UCSD-AML1 (cell line): Measurements from ENCODE around the gene OR2A42.
"Not testable (repeated sequence)": the region's sequence is repeated elsewhere in the genome, so short reads cannot be mapped to it uniquely, and the experiment has no call there.

ENCODE experiments used
- DNase-seq: peaks from one replicate; lab custom pipeline; 2025; ENCODE audit not compliant: unreplicated experiment; lab: John Stamatoyannopoulos, UW

Gene OR2A42

GRCh38 chr7:144226866-144227265 is 12.5 kb downstream of the OR2A42 start:
- DNase-seq, result not testable (repeated sequence)

GRCh38 chr7:144223675-144224074 is 15.7 kb downstream of the OR2A42 start:
- DNase-seq, result not testable (repeated sequence)

GRCh38 chr7:144220531-144220930 is 18.9 kb downstream of the OR2A42 start:
- DNase-seq, result not testable (repeated sequence)

- DNase-seq, result not testable (repeated sequence)
Observed at GRCh38 chr7:144219149-144219548, 20.3 kb downstream of the OR2A42 start.

- not testable (repeated sequence) for DNase-seq
Observed at GRCh38 chr7:144218581-144218980, 20.8 kb downstream of the OR2A42 start.

- DNase-seq, result not testable (repeated sequence)
Observed at GRCh38 chr7:144217200-144217599, 22.2 kb downstream of the OR2A42 start.

GRCh38 chr7:144205306-144205705 is 34.1 kb downstream of the OR2A42 start:
- DNase-seq, result not testable (repeated sequence)

- DNase-seq, result not testable (repeated sequence)
Observed at GRCh38 chr7:144203086-144203485, 36.3 kb downstream of the OR2A42 start.

- not testable (repeated sequence) for DNase-seq
Observed at GRCh38 chr7:144201978-144202377, 37.4 kb downstream of the OR2A42 start.

GRCh38 chr7:144198934-144199333 is 40.5 kb downstream of the OR2A42 start:
- DNase-seq, result not testable (repeated sequence)

- DNase-seq, result not testable (repeated sequence)
Observed at GRCh38 chr7:144195212-144195872, 44.1 kb downstream of the OR2A42 start, which contains the start of gene ARHGEF35. Gene ARHGEF35 (minus strand): TSS chr7:144195833. CDS start chr7:144188383, 7,450 bp downstream.

- not testable (repeated sequence) for DNase-seq
Observed at GRCh38 chr7:144194453-144194852, 45.0 kb downstream of the OR2A42 start.

GRCh38 chr7:144193782-144194181 is 45.6 kb downstream of the OR2A42 start:
- not testable (repeated sequence) for DNase-seq

GRCh38 chr7:144188578-144189171 is 50.7 kb downstream of the OR2A42 start:
- not testable (repeated sequence) for DNase-seq

GRCh38 chr7:144187848-144188247 is 51.6 kb downstream of the OR2A42 start:
- DNase-seq, result not testable (repeated sequence)

- DNase-seq, result not testable (repeated sequence)
Observed at GRCh38 chr7:144183166-144183565, 56.2 kb downstream of the OR2A42 start, which contains the start of gene CTAGE4. Gene CTAGE4 (plus strand): TSS chr7:144183466. CDS start chr7:144183504, 38 bp downstream.

- not testable (repeated sequence) for DNase-seq
Observed at GRCh38 chr7:144179165-144179479, 60.3 kb downstream of the OR2A42 start.

GRCh38 chr7:144178380-144179164 is 60.8 kb downstream of the OR2A42 start:
- DNase-seq, result not testable (repeated sequence)
